Glutamatergic neuron (in vitro differentiated cells): ENCODE data around the gene C11orf91. TPM values are rescaled to one million over a fixed set of nuclear protein-coding genes. Genes with fewer than 3 reads are reported as not detected.
A peak's percentile ranks its signal among the peaks of the same experiment; 100 is the strongest.

Experiments
- DNase-seq: peaks from one replicate; pipeline ENCODE4 v3.0.0; 2022
- H3K27ac Mint-ChIP-seq: one replicate; pipeline ENCODE4 v1.8.0; 2020; ENCODE audit warnings: mild to moderate bottlenecking, mixed read lengths, inconsistent platforms; ENCODE audit not compliant: unreplicated experiment
- H3K27me3 Mint-ChIP-seq: one replicate; pipeline ENCODE4 v1.8.0; 2020; ENCODE audit warnings: mild to moderate bottlenecking, moderate library complexity, mixed read lengths, inconsistent platforms; ENCODE audit not compliant: unreplicated experiment
- H3K36me3 Mint-ChIP-seq: one replicate; pipeline ENCODE4 v1.8.0; 2020; ENCODE audit warnings: mild to moderate bottlenecking, mixed read lengths, inconsistent platforms; ENCODE audit not compliant: unreplicated experiment
- H3K4me1 Mint-ChIP-seq: one replicate; pipeline ENCODE4 v1.8.0; 2020; ENCODE audit warnings: mild to moderate bottlenecking, low read depth, mixed read lengths, inconsistent platforms; ENCODE audit not compliant: unreplicated experiment
- H3K4me3 Mint-ChIP-seq: one replicate; pipeline ENCODE4 v1.8.0; 2020; ENCODE audit warnings: mild to moderate bottlenecking, mixed read lengths, inconsistent platforms; ENCODE audit not compliant: unreplicated experiment
- H3K9me3 Mint-ChIP-seq: one replicate; pipeline ENCODE4 v1.8.0; 2020; ENCODE audit warnings: mild to moderate bottlenecking, moderate library complexity, mixed read lengths, inconsistent platforms; ENCODE audit not compliant: unreplicated experiment
- CTCF ChIP-seq: fragments of 200-600 bp; sonication (generic); IDR thresholded peaks from one replicate; pipeline ENCODE4 v1.5.0; 2021; ENCODE audit not compliant: partially characterized antibody, unreplicated experiment
- total RNA-seq: library from RNA; stranded (reverse); fragmentation: NEBNext Ultra II Directional; extraction: Animal tissue kit (Norgen Biotek cat#: 25700); gene quantifications from one replicate; pipeline ENCODE4 v1.2.1, GENCODE V29; 2021; ENCODE audit not compliant: unreplicated experiment

C11orf91 gene
- total RNA-seq, 1 donor from 2014 or later = not detected

GRCh38 chr11:33692541-33692940 lies 8.1 kb downstream of the C11orf91 start:
- Mint-ChIP-seq H3K9me3 (peaks cover 6% of the 10 kb centered on the region), H3K36me3 (no peaks in the 10 kb centered on the region), H3K27ac (no peak overlapping the region), H3K4me1 (peaks cover 30% of the 10 kb centered on the region), H3K4me3 (no peak overlapping the region), H3K27me3 (peaks cover 2% of the 10 kb centered on the region)
- TF ChIP-seq CTCF = no peak
- DNase-seq = no peak

GRCh38 chr11:33692013-33692504 lies 8.6 kb downstream of the C11orf91 start:
- peak overlapping the region; percentile 3 for H3K27ac Mint-ChIP-seq
- H3K36me3 Mint-ChIP-seq = no peaks in the 10 kb centered on the region
- H3K4me3 Mint-ChIP-seq = no peak overlapping the region
- peaks cover 25% of the 10 kb centered on the region for H3K4me1 Mint-ChIP-seq
- peaks cover 2% of the 10 kb centered on the region for H3K27me3 Mint-ChIP-seq
- no peak for DNase-seq
- TF ChIP-seq CTCF = no peak
- H3K9me3 Mint-ChIP-seq = peaks cover 3% of the 10 kb centered on the region

GRCh38 chr11:33691066-33691864 lies 9.4 kb downstream of the C11orf91 start:
- no peak overlapping the region for H3K27ac Mint-ChIP-seq
- H3K36me3 Mint-ChIP-seq = no peaks in the 10 kb centered on the region
- TF ChIP-seq CTCF = no peak
- DNase-seq = no peak
- H3K27me3 Mint-ChIP-seq = peaks cover 2% of the 10 kb centered on the region
- peaks cover 18% of the 10 kb centered on the region for H3K4me1 Mint-ChIP-seq
- H3K9me3 Mint-ChIP-seq = no peaks in the 10 kb centered on the region
- no peak overlapping the region for H3K4me3 Mint-ChIP-seq

- no peak for TF ChIP-seq CTCF
- Mint-ChIP-seq H3K36me3 (no peaks in the 10 kb centered on the region), H3K27ac (no peak overlapping the region), H3K4me1 (peaks cover 12% of the 10 kb centered on the region), H3K9me3 (no peaks in the 10 kb centered on the region), H3K4me3 (no peak overlapping the region), H3K27me3 (peaks cover under 1% of the 10 kb centered on the region)
- no peak for DNase-seq
Observed at GRCh38 chr11:33690290-33691065, 10.1 kb downstream of the C11orf91 start.
